ENCODE data around the gene LMOD3. TPM values are rescaled to one million over a fixed set of nuclear protein-coding genes. Genes with fewer than 3 reads are reported as not detected.

LMOD3 gene
- total RNA-seq, result not detected
- long read RNA-seq, donor 1, partial matches to known transcripts, result 0 of 1 reads
- long read RNA-seq, donor 1, other reads (novel, unspliced or antisense), result 1 of 1 reads
- long read RNA-seq, donor 2, partial matches to known transcripts, result 0 of 1 reads
- long read RNA-seq, donor 2, other reads (novel, unspliced or antisense), result 1 of 1 reads

GRCh38 chr3:69122403-69122802 is at the start of gene LMOD3:
Gene LMOD3 (minus strand): TSS chr3:69122595. CDS start chr3:69122386, 209 bp downstream.
- no peak for DNase-seq (ENCODE audit: low spot score)
- intact Hi-C loops (cut with DNase I), result loop anchor here in 1 of 2 donors (10.0 kb wide), 1 partner anchor 542 kb away; no protein-coding TSS in a partner anchor

- intact Hi-C loops (cut with DNase I), result loop anchor here in 1 of 2 donors (10.0 kb wide), 1 partner anchor 1723 kb away; no protein-coding TSS in a partner anchor
- DNase-seq (ENCODE audit: low spot score), result no peak
Observed at GRCh38 chr3:69172058-69172457, 49.7 kb upstream of the LMOD3 start.

- DNase-seq (ENCODE audit: low spot score), result no peak
- intact Hi-C loops (cut with DNase I), result loop anchor here in 1 of 2 donors (10.0 kb wide), 2 partner anchors 138 to 508 kb away; no protein-coding TSS in a partner anchor
Observed at GRCh38 chr3:69166446-69166845, 44.1 kb upstream of the LMOD3 start.

- DNase-seq (ENCODE audit: low spot score), result no peak
- intact Hi-C loops (cut with DNase I), result loop anchor here in 1 of 2 donors (10.0 kb wide), 2 partner anchors 139 to 509 kb away; no protein-coding TSS in a partner anchor
Observed at GRCh38 chr3:69165744-69166143, 43.3 kb upstream of the LMOD3 start.

- no peak for DNase-seq (ENCODE audit: low spot score)
Observed at GRCh38 chr3:69164296-69164695, 41.9 kb upstream of the LMOD3 start.

GRCh38 chr3:69162308-69162980 is 40.0 kb upstream of the LMOD3 start:
- no peak for DNase-seq (ENCODE audit: low spot score)
- intact Hi-C loops (cut with DNase I), result loop anchor here (5.0 to 10.0 kb wide), 3 partner anchors 142 to 512 kb away; no protein-coding TSS in a partner anchor

More at GRCh38 chr3:69164296-69164695, 41.9 kb upstream of the LMOD3 start:
- intact Hi-C loops (cut with DNase I), result loop anchor here (5.0 to 10.0 kb wide), 3 partner anchors 141 to 511 kb away; no protein-coding TSS in a partner anchor

- intact Hi-C loops (cut with DNase I), result loop anchor here (5.0 to 10.0 kb wide), 3 partner anchors 143 to 513 kb away; no protein-coding TSS in a partner anchor
- DNase-seq (ENCODE audit: low spot score), result no peak
Observed at GRCh38 chr3:69161587-69162307, 39.4 kb upstream of the LMOD3 start.

GRCh38 chr3:69160525-69160924 is 38.1 kb upstream of the LMOD3 start:
- DNase-seq (ENCODE audit: low spot score), result no peak
- intact Hi-C loops (cut with DNase I), result loop anchor here (5.0 to 10.0 kb wide), 3 partner anchors 144 to 514 kb away; no protein-coding TSS in a partner anchor

GRCh38 chr3:69160107-69160506 is 37.7 kb upstream of the LMOD3 start:
- intact Hi-C loops (cut with DNase I), result loop anchor here (5.0 to 10.0 kb wide), 3 partner anchors 145 to 515 kb away; no protein-coding TSS in a partner anchor
- no peak for DNase-seq (ENCODE audit: low spot score)

- no peak for DNase-seq (ENCODE audit: low spot score)
- intact Hi-C loops (cut with DNase I), result no loop called here
Observed at GRCh38 chr3:69149586-69149985, 27.2 kb upstream of the LMOD3 start.

GRCh38 chr3:69145688-69146087 is 23.3 kb upstream of the LMOD3 start:
- intact Hi-C loops (cut with DNase I), result no loop called here
- DNase-seq (ENCODE audit: low spot score), result no peak

GRCh38 chr3:69144631-69145245 is 22.3 kb upstream of the LMOD3 start:
- intact Hi-C loops (cut with DNase I), result no loop called here
- no peak for DNase-seq (ENCODE audit: low spot score)

GRCh38 chr3:69143612-69144011 is 21.2 kb upstream of the LMOD3 start:
- no peak for DNase-seq (ENCODE audit: low spot score)
- intact Hi-C loops (cut with DNase I), result no loop called here

- intact Hi-C loops (cut with DNase I), result no loop called here
- DNase-seq (ENCODE audit: low spot score), result no peak
Observed at GRCh38 chr3:69142797-69143454, 20.5 kb upstream of the LMOD3 start.

GRCh38 chr3:69142090-69142489 is 19.7 kb upstream of the LMOD3 start:
- no peak for DNase-seq (ENCODE audit: low spot score)
- intact Hi-C loops (cut with DNase I), result no loop called here

GRCh38 chr3:69141313-69141712 is 18.9 kb upstream of the LMOD3 start:
- intact Hi-C loops (cut with DNase I), result no loop called here
- no peak for DNase-seq (ENCODE audit: low spot score)

GRCh38 chr3:69137412-69137811 is 15.0 kb upstream of the LMOD3 start:
- intact Hi-C loops (cut with DNase I), result no loop called here
- no peak for DNase-seq (ENCODE audit: low spot score)

- no peak for DNase-seq (ENCODE audit: low spot score)
- intact Hi-C loops (cut with DNase I), result no loop called here
Observed at GRCh38 chr3:69137005-69137404, 14.6 kb upstream of the LMOD3 start.

GRCh38 chr3:69130689-69131088 is 8.3 kb upstream of the LMOD3 start:
- intact Hi-C loops (cut with DNase I), result no loop called here
- DNase-seq (ENCODE audit: low spot score), result no peak
